Lower lobe of right lung (tissue), 2 donors: ENCODE results near the gene WDR83. TPM values are rescaled to one million over a fixed set of nuclear protein-coding genes. Genes with fewer than 3 reads are reported as not detected.

Source experiments
- ATAC-seq, 2 donors: fragments of 200-7000 bp; cut with Tn5 transposase; one replicate each; pipeline ENCODE4 v1.9.1; 2020 to 2022; ENCODE audit warnings: mild to moderate bottlenecking in 2 of 2, moderate library complexity in 2 of 2
- DNase-seq: peaks from one replicate; pipeline ENCODE4 v3.0.0-alpha.2; 2020
- H3K27ac ChIP-seq: fragments of 200-600 bp; one replicate; pipeline ENCODE4 v1.8.0; 2022
- H3K27me3 ChIP-seq: fragments of 200-600 bp; one replicate; pipeline ENCODE4 v1.8.0; 2022; ENCODE audit warnings: low read depth
- H3K36me3 ChIP-seq: fragments of 200-600 bp; one replicate; pipeline ENCODE4 v1.8.0; 2022; ENCODE audit warnings: mild to moderate bottlenecking
- H3K4me1 ChIP-seq: fragments of 200-600 bp; one replicate; pipeline ENCODE4 v1.8.0; 2022
- H3K4me3 ChIP-seq: fragments of 200-600 bp; one replicate; pipeline ENCODE4 v1.8.0; 2022; ENCODE audit warnings: mild to moderate bottlenecking
- H3K9me3 ChIP-seq: fragments of 200-600 bp; one replicate; pipeline ENCODE4 v1.8.0; 2022
- intact Hi-C: fragments of 100-400 bp; cut with DNase I; formaldehyde crosslinking; loops from one replicate; pipeline ENCODE4 v1.11.0; 2022
- total RNA-seq: library from RNA; stranded (reverse); fragmentation: NEBNext Ultra II Directional; extraction: Animal tissue kit (Norgen Biotek cat#: 25700); gene quantifications from one replicate; pipeline ENCODE4 v1.2.1, GENCODE V29; 2021
- TF ChIP-seq, protein P1 (sequence below): fragments of 200-600 bp; IDR thresholded peaks from one replicate; pipeline ENCODE4 v1.8.0; 2022; ENCODE audit warnings: antibody characterized with exemption, mild to moderate bottlenecking
- donor health status: DM: no; HTN: yes; CAD: no; lungs with severe emphysema.

WDR83 gene
- total RNA-seq, 1 donor from 2014 or later: 8.6 TPM

DNA sequence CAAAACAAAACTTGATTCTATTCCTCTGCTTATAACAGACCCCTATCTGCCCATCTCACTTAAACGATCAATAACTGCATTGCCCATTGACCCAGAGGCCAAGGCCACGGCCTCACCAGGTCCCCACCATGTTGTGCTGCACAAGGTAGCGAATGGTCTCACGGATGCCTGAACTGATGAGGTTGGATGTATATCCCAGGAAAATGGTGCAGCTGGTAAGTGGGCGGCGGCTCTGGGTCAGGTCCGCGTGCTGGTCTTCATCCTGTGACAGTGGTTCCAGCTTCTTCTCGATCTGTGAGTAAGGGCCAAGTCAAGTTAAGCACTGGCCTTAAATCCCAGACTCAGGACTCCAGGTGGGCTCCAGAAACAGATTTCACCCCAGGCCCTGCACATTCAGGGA lies 13.4 kb downstream of the WDR83 start:
- Histone ChIP-seq H3K9me3 (no peaks in the 10 kb centered on the region), H3K27ac (no peak overlapping the region), H3K4me3 (no peak overlapping the region), H3K4me1 (peaks cover 20% of the 10 kb centered on the region), H3K27me3 (no peaks in the 10 kb centered on the region), H3K36me3 (peaks cover 51% of the 10 kb centered on the region)
- ATAC-seq (no peak), DNase-seq (no peak)
- TF ChIP-seq, protein P1, sequence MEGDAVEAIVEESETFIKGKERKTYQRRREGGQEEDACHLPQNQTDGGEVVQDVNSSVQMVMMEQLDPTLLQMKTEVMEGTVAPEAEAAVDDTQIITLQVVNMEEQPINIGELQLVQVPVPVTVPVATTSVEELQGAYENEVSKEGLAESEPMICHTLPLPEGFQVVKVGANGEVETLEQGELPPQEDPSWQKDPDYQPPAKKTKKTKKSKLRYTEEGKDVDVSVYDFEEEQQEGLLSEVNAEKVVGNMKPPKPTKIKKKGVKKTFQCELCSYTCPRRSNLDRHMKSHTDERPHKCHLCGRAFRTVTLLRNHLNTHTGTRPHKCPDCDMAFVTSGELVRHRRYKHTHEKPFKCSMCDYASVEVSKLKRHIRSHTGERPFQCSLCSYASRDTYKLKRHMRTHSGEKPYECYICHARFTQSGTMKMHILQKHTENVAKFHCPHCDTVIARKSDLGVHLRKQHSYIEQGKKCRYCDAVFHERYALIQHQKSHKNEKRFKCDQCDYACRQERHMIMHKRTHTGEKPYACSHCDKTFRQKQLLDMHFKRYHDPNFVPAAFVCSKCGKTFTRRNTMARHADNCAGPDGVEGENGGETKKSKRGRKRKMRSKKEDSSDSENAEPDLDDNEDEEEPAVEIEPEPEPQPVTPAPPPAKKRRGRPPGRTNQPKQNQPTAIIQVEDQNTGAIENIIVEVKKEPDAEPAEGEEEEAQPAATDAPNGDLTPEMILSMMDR: no peak
- intact Hi-C loops: no loop called here

- Histone ChIP-seq H3K36me3 (peaks cover 38% of the 10 kb centered on the region), H3K4me3 (peak within 1 kb of the TSS; percentile 87), H3K27ac (peak within 1 kb of the TSS; percentile 98), H3K27me3 (no peaks in the 10 kb centered on the region), H3K9me3 (no peaks in the 10 kb centered on the region), H3K4me1 (peaks cover 16% of the 10 kb centered on the region)
- DNase-seq (peak; percentile 95), ATAC-seq (peak; percentile 94 to 96)
- TF ChIP-seq, protein P1: no peak
- intact Hi-C loops: no loop called here
Measured at GRCh38 chr19:12681074-12681987, 14.7 kb downstream of the WDR83 start, which contains the start of gene DHPS. TSS of gene DHPS (minus strand) at chr19:12681880. CDS start at chr19:12681766, 114 bp downstream.

GRCh38 chr19:12685831-12686230 lies 19.2 kb downstream of the WDR83 start:
- ATAC-seq (no peak), DNase-seq (no peak)
- H3K27ac ChIP-seq: no peak overlapping the region
- TF ChIP-seq, protein P1: no peak
- H3K4me1 ChIP-seq: peaks cover 2% of the 10 kb centered on the region
- intact Hi-C loops: no loop called here
- peaks cover 4% of the 10 kb centered on the region for H3K36me3 ChIP-seq
- H3K4me3 ChIP-seq: no peak overlapping the region
- H3K9me3 ChIP-seq: no peaks in the 10 kb centered on the region
- no peaks in the 10 kb centered on the region for H3K27me3 ChIP-seq

DNA sequence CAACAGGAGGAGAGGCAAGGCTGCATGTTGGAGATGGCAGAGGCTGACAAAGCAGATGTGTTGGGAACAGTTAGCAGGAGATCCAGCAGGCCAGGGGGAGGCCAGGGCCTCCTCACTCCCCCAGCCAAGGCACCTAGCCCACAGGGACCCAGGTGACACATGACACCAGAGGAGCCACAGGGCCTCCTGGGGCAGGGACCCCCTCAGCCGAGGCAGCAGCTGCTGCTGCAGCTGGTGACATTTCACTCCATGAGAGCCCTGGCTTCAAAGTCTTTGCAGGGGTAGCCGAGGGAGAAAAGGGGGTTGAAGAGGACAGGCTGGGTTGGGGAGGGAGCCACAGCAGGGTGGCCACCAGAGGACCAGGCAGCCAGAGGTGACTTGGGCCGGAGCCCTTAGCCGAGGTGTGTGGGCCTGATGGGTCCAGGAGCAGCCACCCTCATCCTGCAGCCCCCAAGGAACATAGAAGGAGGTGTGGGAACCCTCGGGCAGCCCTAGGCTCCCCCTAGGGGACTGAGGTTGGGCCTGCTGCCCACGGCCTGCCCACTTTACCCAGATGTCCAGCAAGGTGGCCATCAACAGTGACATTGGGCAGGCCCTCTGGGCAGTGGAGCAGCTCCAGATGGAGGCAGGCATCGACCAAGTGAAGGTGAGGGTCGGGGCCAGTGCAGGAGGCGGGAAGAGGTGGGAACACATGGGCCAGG lies 21.0 kb downstream of the WDR83 start, which contains the start of gene GNG14:
TSS of gene GNG14 (plus strand) at position 503 of the 701 bp plus-strand sequence. CDS start at position 554, 51 bp downstream.
- H3K27ac ChIP-seq: no peak within 1 kb of the TSS
- TF ChIP-seq, protein P1: no peak
- H3K9me3 ChIP-seq: no peaks in the 10 kb centered on the region
- no peak within 1 kb of the TSS for H3K4me3 ChIP-seq
- DNase-seq: no peak
- no peaks in the 10 kb centered on the region for H3K27me3 ChIP-seq
- H3K4me1 ChIP-seq: no peaks in the 10 kb centered on the region
- intact Hi-C loops: no loop called here
- peaks cover 4% of the 10 kb centered on the region for H3K36me3 ChIP-seq
- ATAC-seq: no peak

GRCh38 chr19:12689012-12689411 lies 22.4 kb downstream of the WDR83 start:
- no peak for ATAC-seq
- Histone ChIP-seq H3K4me3 (no peak overlapping the region), H3K9me3 (no peaks in the 10 kb centered on the region), H3K27ac (no peak overlapping the region), H3K4me1 (no peaks in the 10 kb centered on the region), H3K36me3 (peaks cover 4% of the 10 kb centered on the region), H3K27me3 (no peaks in the 10 kb centered on the region)
- no peak for DNase-seq
- TF ChIP-seq, protein P1: no peak
- intact Hi-C loops: no loop called here
